ENCODE measurements around the gene ALK. TPM values are rescaled to one million over a fixed set of nuclear protein-coding genes. Genes with fewer than 3 reads are reported as not detected.

Gene ALK
- polyA plus RNA-seq, 3 donors: not detected

GRCh38 chr2:29834036-29834540 lies 87.3 kb downstream of the ALK start:
- Mint-ChIP-seq H3K4me3 (no peak overlapping the region), H3K9me3 (peaks cover 7 to 23% (median 13%) of the 10 kb centered on the region in 7 donors), H3K36me3 (no peaks in the 10 kb centered on the region), H3K27ac (no peak overlapping the region), H3K27me3 (ENCODE audit: low read depth in 3 of 3) (peaks cover 0 to 2% (median 2%) of the 10 kb centered on the region in 3 donors), H3K4me1 (no peaks in the 10 kb centered on the region)
- Histone ChIP-seq H3K36me3 (replicated peaks in 1 of 2; ENCODE audit: control insufficient read depth in 1 of 2, insufficient read depth in 2 of 2, low read length in 2 of 2) (no peaks in the 10 kb centered on the region), H2AFZ (ENCODE audit: insufficient read depth, low read depth, low read length, poor library complexity, severe bottlenecking) (no peak overlapping the region), H3K4me1 (ENCODE audit: control insufficient read depth in 1 of 2, insufficient read depth in 2 of 2, low read length in 2 of 2) (no peaks in the 10 kb centered on the region), H3K4me3 (replicated peaks in 1 of 3; ENCODE audit: low read depth in 2 of 3, low read length in 3 of 3) (no peak overlapping the region), H3K27ac (ENCODE audit: low read depth in 1 of 2, low read length in 2 of 2) (no peak overlapping the region), H4K20me1 (ENCODE audit: insufficient read depth, low read length) (no peaks in the 10 kb centered on the region), H3K9ac (ENCODE audit: insufficient read depth, low read length, poor library complexity, severe bottlenecking) (no peak overlapping the region), H3K79me2 (ENCODE audit: insufficient read depth, low read length) (no peaks in the 10 kb centered on the region), H3K9me3 (replicated peaks in 1 of 2; ENCODE audit: control insufficient read depth in 1 of 2, insufficient read depth in 1 of 2, low read length in 2 of 2) (peaks cover 8 to 25% of the 10 kb centered on the region in 2 donors), H3K27me3 (ENCODE audit: control insufficient read depth in 2 of 2, insufficient read depth in 2 of 2, low read length in 2 of 2) (no peaks in the 10 kb centered on the region), H3K4me2 (replicated peaks; ENCODE audit: extremely low read depth, low read length, poor library complexity, severe bottlenecking) (no peak overlapping the region)
- intact Hi-C loops (cut with micrococcal nuclease): no loop called here
- TF ChIP-seq, protein P1, sequence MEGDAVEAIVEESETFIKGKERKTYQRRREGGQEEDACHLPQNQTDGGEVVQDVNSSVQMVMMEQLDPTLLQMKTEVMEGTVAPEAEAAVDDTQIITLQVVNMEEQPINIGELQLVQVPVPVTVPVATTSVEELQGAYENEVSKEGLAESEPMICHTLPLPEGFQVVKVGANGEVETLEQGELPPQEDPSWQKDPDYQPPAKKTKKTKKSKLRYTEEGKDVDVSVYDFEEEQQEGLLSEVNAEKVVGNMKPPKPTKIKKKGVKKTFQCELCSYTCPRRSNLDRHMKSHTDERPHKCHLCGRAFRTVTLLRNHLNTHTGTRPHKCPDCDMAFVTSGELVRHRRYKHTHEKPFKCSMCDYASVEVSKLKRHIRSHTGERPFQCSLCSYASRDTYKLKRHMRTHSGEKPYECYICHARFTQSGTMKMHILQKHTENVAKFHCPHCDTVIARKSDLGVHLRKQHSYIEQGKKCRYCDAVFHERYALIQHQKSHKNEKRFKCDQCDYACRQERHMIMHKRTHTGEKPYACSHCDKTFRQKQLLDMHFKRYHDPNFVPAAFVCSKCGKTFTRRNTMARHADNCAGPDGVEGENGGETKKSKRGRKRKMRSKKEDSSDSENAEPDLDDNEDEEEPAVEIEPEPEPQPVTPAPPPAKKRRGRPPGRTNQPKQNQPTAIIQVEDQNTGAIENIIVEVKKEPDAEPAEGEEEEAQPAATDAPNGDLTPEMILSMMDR (IDR thresholded peaks at IDR 0.05): no peak
- no peak for DNase-seq
- no CpG with 5 or more reads among the region's 1 CpG for WGBS (ENCODE audit: insufficient coverage)

GRCh38 chr2:29831560-29831959 lies 89.8 kb downstream of the ALK start:
- H3K9me3 Mint-ChIP-seq: peaks cover 4 to 26% (median 11%) of the 10 kb centered on the region in 7 donors
- Histone ChIP-seq H3K4me1 (ENCODE audit: control insufficient read depth in 1 of 2, insufficient read depth in 2 of 2, low read length in 2 of 2) (no peaks in the 10 kb centered on the region), H3K4me2 (replicated peaks; ENCODE audit: extremely low read depth, low read length, poor library complexity, severe bottlenecking) (no peak overlapping the region), H3K27me3 (ENCODE audit: control insufficient read depth in 2 of 2, insufficient read depth in 2 of 2, low read length in 2 of 2) (no peaks in the 10 kb centered on the region), H2AFZ (ENCODE audit: insufficient read depth, low read depth, low read length, poor library complexity, severe bottlenecking) (no peak overlapping the region), H3K79me2 (ENCODE audit: insufficient read depth, low read length) (no peaks in the 10 kb centered on the region), H4K20me1 (ENCODE audit: insufficient read depth, low read length) (no peaks in the 10 kb centered on the region), H3K9ac (ENCODE audit: insufficient read depth, low read length, poor library complexity, severe bottlenecking) (no peak overlapping the region), H3K9me3 (replicated peaks in 1 of 2; ENCODE audit: control insufficient read depth in 1 of 2, insufficient read depth in 1 of 2, low read length in 2 of 2) (peaks cover 8 to 17% of the 10 kb centered on the region in 2 donors), H3K27ac (ENCODE audit: low read depth in 1 of 2, low read length in 2 of 2) (no peak overlapping the region), H3K36me3 (replicated peaks in 1 of 2; ENCODE audit: control insufficient read depth in 1 of 2, insufficient read depth in 2 of 2, low read length in 2 of 2) (no peaks in the 10 kb centered on the region), H3K4me3 (replicated peaks in 1 of 3; ENCODE audit: low read depth in 2 of 3, low read length in 3 of 3) (no peak overlapping the region)
- H3K27me3 Mint-ChIP-seq (ENCODE audit: low read depth in 3 of 3): peaks cover 0 to 2% (median 0%) of the 10 kb centered on the region in 3 donors
- 100% methylated on average over 1 of the region's 2 CpGs for WGBS (ENCODE audit: insufficient coverage)
- no peak for DNase-seq
- H3K36me3 Mint-ChIP-seq: no peaks in the 10 kb centered on the region
- TF ChIP-seq, protein P1 (IDR thresholded peaks at IDR 0.05): no peak
- intact Hi-C loops (cut with micrococcal nuclease): no loop called here
- no peak overlapping the region for H3K27ac Mint-ChIP-seq
- H3K4me1 Mint-ChIP-seq: no peaks in the 10 kb centered on the region
- H3K4me3 Mint-ChIP-seq: no peak overlapping the region

All from CD14-positive monocyte (primary cell).